K562 (cell line): ENCODE data around the gene RPUSD1. TPM values are rescaled to one million over a fixed set of nuclear protein-coding genes. Genes with fewer than 3 reads are reported as not detected.

Source experiments
- ATF7 ChIP-seq: fragments of 450-650 bp; IDR thresholded peaks from 2 replicates; pipeline ENCODE4 v1.7.1; 2014; ENCODE audit warnings: mild to moderate bottlenecking, moderate library complexity
- CBX1 ChIP-seq: sonication (generic); IDR thresholded peaks from 2 replicates; pipeline ENCODE4 v1.6.1; 2016; ENCODE audit warnings: antibody characterized with exemption, low read depth, mild to moderate bottlenecking
- CEBPB ChIP-seq: fragments of 450-650 bp; IDR thresholded peaks from 2 replicates; pipeline ENCODE4 v1.6.1; 2016; ENCODE audit warnings: missing genetic modification characterization, missing compliant biosample characterization
- ETS1 ChIP-seq: conservative IDR thresholded peaks from 2 replicates; pipeline ENCODE4 v1.6.1; 2011; ENCODE audit warnings: low read depth, mild to moderate bottlenecking, low read length; ENCODE audit not compliant: control insufficient read depth
- FOSL1 ChIP-seq: fragments of 200-800 bp; sonication (Bioruptor generic); conservative IDR thresholded peaks from 2 replicates; pipeline ENCODE4 v1.6.1; 2016; ENCODE audit warnings: missing genetic modification characterization, missing compliant biosample characterization
- HMG20B ChIP-seq: fragments of 250-450 bp; sonication (Bioruptor Pico); IDR thresholded peaks from 2 replicates; pipeline ENCODE4 v1.5.0; 2021; ENCODE audit warnings: mild to moderate bottlenecking
- TBP ChIP-seq: optimal IDR thresholded peaks from 2 replicates; pipeline ENCODE3; 2011; ENCODE audit warnings: low read depth, low read length, improper control_type of control experiment
- TFAP4 ChIP-seq: sonication (generic); formaldehyde crosslinking; IDR thresholded peaks from 2 replicates; pipeline ENCODE4 v1.8.0; 2022; ENCODE audit warnings: missing genetic modification reagents, mild to moderate bottlenecking, moderate library complexity, borderline replicate concordance
- ZNF77 ChIP-seq: fragments of 250-450 bp; sonication (Bioruptor Pico); IDR thresholded peaks from 2 replicates; pipeline ENCODE4 v1.5.0; 2020
- polyA plus RNA-seq, 8 experiments: library from polyadenylated mRNA; depleted of rRNA in 4 of 8; stranded (reverse) in 5 of 8; unstranded in 3 of 8; fragments of >200 nt; fragmentation: Nextera tagmentation in 2 of 8; fragmentation: Illumina TruSeq in 1 of 8; extraction: Ambion mirVana in 2 of 8; extraction: Trizol in 1 of 8; gene quantifications; 2 replicates each; pipeline versions ENCODE4 v1.2.1 to v1.2.3, GENCODE V29; 2011 to 2014; ENCODE audit warnings: inconsistent platforms in 1 of 8, missing spikeins in 1 of 8
- total RNA-seq, 7 experiments: library from RNA; depleted of rRNA in 6 of 7; stranded (reverse); fragments of >200 nt in 6 of 7; fragmentation: Illumina TruSeq in 2 of 7; extraction: Trizol in 2 of 7; gene quantifications; 2 replicates each; pipeline versions ENCODE4 v1.2.1 to v1.2.3, GENCODE V29; 2011 to 2021; ENCODE audit warnings: low replicate concordance in 1 of 7
- TF ChIP-seq, protein P1 (sequence below): sonication (generic); formaldehyde crosslinking; IDR thresholded peaks from 2 replicates; pipeline ENCODE4 v1.8.1; 2023; ENCODE audit warnings: mild to moderate bottlenecking, missing genetic modification reagents
- TF ChIP-seq, protein P2 (sequence below): sonication (generic); formaldehyde crosslinking; IDR thresholded peaks from 2 replicates; pipeline ENCODE4 v1.8.0; 2023; ENCODE audit warnings: missing genetic modification reagents, mild to moderate bottlenecking, borderline replicate concordance
- TF ChIP-seq, protein P3 (sequence below): fragments of 250-450 bp; sonication (Bioruptor Pico); IDR thresholded peaks from 2 replicates; pipeline ENCODE4 v1.8.0; 2022; ENCODE audit warnings: moderate library complexity, mild to moderate bottlenecking, inconsistent platforms

Gene RPUSD1
- total and polyA plus RNA-seq, 9 of the 15 experiments (the other 6 are each of a cell fraction or from before 2014, with no cell fraction given) = 0.45 to 56.6 (median 12.0) TPM

- peak; percentile 72 for TF ChIP-seq TBP
- peak; percentile 91 for TF ChIP-seq ETS1
- TF ChIP-seq ATF7 = peak; percentile 98
- TF ChIP-seq, protein P1, sequence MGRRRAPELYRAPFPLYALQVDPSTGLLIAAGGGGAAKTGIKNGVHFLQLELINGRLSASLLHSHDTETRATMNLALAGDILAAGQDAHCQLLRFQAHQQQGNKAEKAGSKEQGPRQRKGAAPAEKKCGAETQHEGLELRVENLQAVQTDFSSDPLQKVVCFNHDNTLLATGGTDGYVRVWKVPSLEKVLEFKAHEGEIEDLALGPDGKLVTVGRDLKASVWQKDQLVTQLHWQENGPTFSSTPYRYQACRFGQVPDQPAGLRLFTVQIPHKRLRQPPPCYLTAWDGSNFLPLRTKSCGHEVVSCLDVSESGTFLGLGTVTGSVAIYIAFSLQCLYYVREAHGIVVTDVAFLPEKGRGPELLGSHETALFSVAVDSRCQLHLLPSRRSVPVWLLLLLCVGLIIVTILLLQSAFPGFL (CRISPR knock-in tag) = no peak
- peak; percentile 34; the same call in 1 of the 2 replicates for TF ChIP-seq CBX1
- TF ChIP-seq, protein P2, sequence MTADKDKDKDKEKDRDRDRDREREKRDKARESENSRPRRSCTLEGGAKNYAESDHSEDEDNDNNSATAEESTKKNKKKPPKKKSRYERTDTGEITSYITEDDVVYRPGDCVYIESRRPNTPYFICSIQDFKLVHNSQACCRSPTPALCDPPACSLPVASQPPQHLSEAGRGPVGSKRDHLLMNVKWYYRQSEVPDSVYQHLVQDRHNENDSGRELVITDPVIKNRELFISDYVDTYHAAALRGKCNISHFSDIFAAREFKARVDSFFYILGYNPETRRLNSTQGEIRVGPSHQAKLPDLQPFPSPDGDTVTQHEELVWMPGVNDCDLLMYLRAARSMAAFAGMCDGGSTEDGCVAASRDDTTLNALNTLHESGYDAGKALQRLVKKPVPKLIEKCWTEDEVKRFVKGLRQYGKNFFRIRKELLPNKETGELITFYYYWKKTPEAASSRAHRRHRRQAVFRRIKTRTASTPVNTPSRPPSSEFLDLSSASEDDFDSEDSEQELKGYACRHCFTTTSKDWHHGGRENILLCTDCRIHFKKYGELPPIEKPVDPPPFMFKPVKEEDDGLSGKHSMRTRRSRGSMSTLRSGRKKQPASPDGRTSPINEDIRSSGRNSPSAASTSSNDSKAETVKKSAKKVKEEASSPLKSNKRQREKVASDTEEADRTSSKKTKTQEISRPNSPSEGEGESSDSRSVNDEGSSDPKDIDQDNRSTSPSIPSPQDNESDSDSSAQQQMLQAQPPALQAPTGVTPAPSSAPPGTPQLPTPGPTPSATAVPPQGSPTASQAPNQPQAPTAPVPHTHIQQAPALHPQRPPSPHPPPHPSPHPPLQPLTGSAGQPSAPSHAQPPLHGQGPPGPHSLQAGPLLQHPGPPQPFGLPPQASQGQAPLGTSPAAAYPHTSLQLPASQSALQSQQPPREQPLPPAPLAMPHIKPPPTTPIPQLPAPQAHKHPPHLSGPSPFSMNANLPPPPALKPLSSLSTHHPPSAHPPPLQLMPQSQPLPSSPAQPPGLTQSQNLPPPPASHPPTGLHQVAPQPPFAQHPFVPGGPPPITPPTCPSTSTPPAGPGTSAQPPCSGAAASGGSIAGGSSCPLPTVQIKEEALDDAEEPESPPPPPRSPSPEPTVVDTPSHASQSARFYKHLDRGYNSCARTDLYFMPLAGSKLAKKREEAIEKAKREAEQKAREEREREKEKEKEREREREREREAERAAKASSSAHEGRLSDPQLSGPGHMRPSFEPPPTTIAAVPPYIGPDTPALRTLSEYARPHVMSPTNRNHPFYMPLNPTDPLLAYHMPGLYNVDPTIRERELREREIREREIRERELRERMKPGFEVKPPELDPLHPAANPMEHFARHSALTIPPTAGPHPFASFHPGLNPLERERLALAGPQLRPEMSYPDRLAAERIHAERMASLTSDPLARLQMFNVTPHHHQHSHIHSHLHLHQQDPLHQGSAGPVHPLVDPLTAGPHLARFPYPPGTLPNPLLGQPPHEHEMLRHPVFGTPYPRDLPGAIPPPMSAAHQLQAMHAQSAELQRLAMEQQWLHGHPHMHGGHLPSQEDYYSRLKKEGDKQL (CRISPR knock-in tag) = no peak
- no peak for TF ChIP-seq HMG20B (CRISPR knock-in tag)
- TF ChIP-seq ZNF77 (CRISPR knock-in tag) = no peak
- peak; percentile 98 for TF ChIP-seq TFAP4 (CRISPR knock-in tag)
- no peak for TF ChIP-seq CEBPB (tag)
- TF ChIP-seq FOSL1 (tag) = 0 out of 2 replicates have a peak, but pooled peaks have one; percentile 23
- TF ChIP-seq, protein P3, sequence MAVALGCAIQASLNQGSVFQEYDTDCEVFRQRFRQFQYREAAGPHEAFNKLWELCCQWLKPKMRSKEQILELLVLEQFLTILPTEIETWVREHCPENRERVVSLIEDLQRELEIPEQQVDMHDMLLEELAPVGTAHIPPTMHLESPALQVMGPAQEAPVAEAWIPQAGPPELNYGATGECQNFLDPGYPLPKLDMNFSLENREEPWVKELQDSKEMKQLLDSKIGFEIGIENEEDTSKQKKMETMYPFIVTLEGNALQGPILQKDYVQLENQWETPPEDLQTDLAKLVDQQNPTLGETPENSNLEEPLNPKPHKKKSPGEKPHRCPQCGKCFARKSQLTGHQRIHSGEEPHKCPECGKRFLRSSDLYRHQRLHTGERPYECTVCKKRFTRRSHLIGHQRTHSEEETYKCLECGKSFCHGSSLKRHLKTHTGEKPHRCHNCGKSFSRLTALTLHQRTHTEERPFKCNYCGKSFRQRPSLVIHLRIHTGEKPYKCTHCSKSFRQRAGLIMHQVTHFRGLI (CRISPR knock-in tag) = no peak
Observed at GRCh38 chr16:740764-741505, 47.2 kb downstream of the RPUSD1 start, which contains the start of gene CIAO3 (continued).
